Activated effector memory CD4-positive, alpha-beta T cell treated with anti-CD3 and anti-CD28 coated beads, Interleukin-2, amount 50 U/mL, for 16 hours (primary cell): ENCODE results near the gene ANKRD23.
"Not testable (repeated sequence)": the region's sequence is repeated elsewhere in the genome, so short reads cannot be mapped to it uniquely, and the experiment has no call there.

Source experiments
- DNase-seq: peaks from one replicate; pipeline ENCODE4 v3.0.0-alpha.2; 2020

Gene ANKRD23

DNA sequence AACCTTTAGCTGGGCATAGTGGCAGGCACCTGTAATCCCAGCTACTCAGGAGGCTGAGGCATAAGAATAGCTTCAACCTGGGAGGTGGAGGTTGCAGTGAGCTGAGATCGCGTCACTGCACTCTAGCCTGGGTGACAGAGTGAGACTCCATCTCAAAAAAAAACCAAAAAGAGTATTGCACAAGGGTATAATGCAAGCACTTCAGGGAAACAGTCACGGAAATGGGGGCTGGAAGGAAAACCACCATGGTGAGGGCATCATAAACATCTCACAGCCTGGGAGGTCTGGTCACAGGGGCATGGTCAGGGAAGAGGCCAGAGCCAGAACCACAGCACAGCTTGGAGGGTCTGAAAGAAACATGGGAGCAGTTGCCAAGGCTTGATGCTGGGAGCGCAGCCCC lies 19.2 kb upstream of the ANKRD23 start:
- not testable (repeated sequence) for DNase-seq

DNA sequence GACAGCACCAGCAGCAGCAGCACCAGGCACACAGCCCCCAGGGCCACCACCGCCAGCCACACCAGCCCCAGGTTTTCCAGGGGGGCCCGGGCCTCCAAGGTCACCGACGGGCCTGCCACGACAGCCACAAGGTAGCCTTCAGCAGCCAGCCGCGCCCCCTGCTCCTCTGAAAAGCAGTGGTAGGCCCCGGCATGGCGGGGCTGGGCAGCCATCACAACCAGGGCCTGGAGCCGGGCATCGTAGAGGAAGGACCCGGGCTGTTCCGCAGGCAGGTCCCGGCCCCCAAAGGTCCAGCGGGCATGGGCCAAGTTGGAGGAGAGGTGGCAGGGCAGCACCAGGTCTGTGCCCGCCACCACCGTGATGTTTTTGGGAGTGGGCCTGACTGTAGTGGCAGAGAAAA lies 17.3 kb upstream of the ANKRD23 start:
- no peak for DNase-seq

DNA sequence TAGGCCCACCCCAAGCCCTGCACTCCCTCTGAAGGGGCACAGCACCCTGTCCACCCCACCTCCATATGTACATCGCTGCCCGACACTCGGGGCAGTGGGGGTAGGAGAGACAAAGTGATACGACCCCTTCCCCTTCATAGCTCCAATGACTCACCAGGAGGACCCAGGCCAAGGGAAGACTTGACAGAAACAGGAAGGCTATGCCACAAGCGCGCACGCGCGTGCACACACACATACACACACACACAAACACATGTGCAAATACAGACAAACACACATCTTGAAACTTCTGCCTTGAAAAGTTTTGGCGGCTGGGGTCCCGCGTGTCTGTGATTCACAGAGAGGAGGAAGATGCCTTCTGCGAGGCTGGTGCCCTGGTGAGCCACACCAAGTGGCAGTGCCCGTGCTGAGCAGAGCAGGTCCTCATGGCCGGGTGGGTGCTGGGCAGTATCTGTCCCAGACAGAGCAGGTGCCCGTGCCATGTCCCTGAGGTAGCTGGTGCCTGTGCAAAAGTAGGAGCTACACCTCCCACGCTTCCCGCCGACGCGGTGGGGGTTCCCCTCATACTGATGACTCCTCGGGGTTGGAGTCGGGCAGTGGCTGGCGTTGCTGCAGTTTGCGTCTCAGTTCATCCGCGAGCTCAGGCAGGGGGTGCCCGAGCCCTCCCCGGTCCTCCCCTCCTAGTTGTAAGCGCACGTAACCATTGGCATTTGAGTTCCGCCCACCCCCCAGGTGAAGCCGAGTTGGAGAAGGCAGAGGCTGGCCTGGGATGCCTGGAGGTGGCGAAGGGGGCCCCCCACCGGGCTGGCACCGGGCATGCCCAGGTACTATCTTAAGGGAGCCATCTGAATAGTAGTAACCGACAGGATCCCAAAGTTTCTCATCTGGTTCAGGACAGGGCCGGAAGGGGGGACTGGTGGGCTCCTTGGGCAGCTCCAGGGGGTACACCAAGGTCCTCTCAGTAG lies 16.5 kb upstream of the ANKRD23 start:
- DNase-seq: peak; percentile 84

DNA sequence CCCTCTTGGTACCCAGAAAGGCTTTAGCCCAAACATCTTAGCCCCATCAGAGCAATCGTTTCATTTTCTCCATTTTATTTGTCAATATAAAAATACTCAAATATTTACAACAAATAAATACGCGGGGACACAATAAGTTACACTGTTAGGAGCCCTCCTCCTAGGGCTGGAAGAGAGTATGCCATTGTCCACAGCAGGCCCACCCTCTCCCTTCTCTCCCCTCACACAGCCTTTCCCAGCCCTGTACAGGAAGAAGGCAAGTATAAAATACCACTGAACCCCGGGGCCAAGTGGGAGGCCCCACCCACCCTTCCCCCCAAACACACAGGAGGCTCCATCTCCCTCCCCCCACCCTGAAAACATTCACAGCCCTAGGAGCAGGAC lies 15.9 kb upstream of the ANKRD23 start:
- DNase-seq: no peak

DNA sequence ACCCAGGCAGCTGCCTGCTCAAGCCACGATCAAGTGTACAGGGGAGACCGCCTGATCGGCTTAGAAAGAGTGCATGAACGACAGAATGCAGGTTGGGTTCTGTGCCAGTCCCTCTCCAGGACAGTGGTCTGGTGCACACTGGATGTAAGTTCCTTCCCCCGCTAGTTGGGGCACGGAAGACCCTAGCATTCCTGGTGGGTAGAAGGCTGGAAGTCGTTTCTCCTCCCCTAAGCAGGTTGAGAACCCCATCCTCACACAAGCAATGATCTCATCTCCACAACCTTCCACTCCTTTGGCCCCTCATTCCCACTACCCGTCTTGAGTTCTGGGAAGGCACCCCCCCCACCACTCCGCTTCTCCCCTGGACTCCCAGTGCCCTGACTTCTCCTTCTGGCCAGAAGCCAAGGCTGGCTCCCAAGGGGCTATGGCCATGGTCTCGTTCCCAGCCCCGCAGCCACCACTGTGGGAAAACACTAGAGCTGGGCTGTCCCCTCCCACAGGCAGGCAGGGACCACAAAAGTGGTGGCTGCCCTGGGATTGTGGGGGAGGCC lies 15.4 kb upstream of the ANKRD23 start:
- no peak for DNase-seq

DNA sequence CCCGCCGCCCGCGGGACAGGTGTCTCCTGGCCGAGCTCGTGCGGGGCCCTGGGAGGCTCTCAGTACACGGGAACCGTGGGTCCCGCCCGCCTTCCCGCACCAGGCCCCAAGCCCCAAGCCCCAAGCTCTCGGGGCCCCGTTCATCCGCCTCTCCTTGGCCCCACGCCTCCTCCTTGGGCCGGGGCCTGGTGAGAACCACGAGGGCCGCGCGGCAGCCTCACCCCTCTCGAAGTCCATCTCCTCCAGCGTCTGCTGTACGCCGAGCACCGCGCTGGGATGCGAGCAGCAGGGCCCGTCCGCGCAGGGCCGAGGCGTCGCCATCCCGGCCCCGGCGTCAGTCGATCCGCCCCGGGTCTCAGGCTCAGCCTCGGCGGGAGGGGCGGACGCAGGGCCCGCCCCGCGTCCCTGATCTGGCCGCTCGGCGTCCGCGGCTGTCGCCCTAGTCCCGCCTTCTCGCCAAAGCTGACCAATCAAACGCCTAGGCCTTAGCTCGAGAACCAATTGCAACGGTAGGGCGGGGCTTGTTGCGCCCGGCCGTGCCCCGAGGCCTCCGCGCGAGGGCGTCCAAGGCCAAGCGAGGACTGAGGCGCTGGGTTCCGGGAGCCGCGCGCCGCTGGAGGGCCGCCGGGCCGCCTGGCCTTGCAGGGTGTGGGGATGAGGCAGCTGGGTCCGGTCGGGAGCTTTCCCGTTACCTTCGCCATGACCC lies 14.0 kb upstream of the ANKRD23 start, which contains the start of gene ANKRD39:
Gene ANKRD39, minus strand, starts transcription at position 350 of the 706 bp plus-strand sequence. Its CDS starts 29 bp downstream, at position 321.
- DNase-seq: peak; percentile 99

DNA sequence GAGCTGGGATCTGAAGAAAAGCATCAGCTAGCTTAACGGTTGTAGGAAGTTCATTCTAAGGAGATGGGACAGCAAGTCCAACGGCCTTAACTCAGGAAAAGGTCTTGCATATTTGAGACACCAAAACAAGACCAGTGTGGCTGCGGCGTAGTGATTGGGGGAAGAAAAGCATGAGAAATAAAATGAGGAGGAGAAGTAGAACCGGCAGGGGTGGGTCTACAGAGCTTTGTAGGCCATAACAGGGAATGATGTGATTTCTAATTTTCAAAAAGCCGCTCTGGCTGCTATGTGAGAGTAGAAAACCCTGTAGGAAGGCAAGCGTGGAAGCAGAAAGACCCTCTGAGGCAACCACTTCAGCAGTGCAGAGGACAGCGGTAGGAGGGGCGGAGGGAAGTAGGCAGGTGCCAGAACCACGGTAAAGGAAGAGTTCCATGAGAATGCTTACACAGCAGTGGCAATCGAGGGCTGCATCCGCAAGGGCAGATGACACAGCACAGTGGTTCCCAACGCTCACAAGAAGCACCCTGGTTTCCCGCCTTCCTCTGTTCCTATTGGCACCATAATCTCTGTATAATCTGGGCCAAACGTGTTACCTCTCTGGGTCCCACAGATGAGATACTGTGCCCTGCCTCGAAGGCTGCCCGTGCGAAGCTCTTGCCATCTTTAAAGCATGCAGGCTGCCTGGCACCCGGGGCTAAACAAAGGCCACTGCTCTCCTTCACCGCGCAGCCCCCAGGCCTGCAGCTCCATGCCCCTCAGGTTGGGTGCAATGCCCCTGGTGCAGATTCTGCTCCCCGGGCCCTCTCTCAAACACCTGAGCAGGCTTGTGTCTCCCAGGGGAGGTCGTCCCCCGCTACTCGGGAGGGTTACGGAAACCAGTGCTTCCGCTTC lies 13.2 kb upstream of the ANKRD23 start:
- peak; percentile 75 for DNase-seq

DNA sequence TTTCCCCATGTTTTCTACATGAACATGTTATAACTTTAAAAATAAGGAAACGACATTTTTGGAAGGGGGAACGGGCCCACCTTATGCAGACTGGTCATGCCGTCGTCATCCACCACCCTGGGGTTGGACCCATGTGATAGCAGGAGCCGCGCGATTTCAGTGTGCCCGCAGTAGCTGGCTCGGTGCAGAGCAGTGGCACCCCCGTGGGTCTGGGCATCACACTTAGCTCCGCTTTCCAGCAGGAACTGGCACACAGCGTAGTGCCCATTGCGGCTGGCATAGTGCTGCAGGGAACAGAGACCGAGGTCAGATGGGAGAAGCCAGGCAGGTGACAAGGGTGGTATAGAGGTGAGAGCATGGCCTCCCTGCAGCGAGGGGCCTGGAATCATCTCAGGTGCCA lies 9.5 kb upstream of the ANKRD23 start:
- DNase-seq: no peak

DNA sequence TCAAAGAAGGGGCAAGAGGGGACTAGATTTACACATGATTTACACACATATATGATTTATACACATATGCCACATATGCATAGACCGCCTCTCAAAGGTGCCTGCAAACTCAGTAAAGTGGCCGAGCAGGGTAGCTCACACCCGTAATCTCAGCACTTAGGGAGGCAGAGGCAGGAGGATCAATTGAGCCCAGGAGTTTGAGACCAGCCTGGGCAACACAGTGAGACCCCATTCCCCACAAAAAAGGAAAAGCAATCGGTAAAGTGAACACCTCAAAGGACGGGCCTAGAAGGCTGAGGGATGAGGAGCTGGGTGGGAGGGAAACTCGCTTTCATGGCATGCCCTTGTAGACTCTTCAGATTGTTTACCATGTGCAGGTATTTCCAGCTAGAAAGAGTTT lies 8.8 kb upstream of the ANKRD23 start:
- no peak for DNase-seq

DNA sequence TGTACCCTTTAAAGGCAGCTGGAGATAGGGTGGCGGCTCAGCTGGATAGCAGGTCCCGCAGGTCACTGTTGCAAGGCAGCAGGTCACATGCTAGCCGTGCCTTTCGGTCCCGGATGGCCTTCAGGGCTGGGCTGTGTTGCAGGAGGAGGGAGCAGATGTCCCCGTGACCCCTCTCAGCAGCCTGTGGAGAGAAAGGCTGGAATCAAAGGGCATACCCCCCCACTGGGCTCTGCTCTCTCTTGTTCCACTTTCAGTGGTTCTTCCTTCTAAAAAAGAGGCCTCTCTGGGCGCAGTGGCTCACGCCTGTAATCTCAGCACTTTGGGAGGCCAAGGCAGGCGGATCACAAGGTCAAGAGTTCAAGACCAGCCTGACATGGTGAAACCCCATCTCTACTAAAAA lies 4.4 kb upstream of the ANKRD23 start:
- DNase-seq: no peak

DNA sequence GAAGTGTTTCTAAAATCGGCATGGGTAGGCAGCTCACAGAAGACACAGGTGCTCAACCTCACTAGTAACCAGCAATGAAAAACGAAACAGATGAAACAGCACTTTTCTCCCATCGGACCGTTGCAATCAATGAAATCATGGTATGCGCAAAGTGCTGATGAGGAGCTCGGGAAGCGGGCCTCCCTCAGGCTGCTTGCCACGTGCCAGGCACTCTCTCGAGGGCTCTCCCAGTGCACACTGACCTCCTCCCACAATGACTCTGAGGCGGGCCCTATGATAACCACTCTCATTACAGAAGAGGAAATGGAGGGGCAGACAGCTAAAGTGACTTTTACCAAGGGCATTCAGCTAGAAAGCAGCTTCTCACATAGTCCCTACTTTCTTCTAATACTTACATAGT lies 3.8 kb upstream of the ANKRD23 start:
- no peak for DNase-seq

DNA sequence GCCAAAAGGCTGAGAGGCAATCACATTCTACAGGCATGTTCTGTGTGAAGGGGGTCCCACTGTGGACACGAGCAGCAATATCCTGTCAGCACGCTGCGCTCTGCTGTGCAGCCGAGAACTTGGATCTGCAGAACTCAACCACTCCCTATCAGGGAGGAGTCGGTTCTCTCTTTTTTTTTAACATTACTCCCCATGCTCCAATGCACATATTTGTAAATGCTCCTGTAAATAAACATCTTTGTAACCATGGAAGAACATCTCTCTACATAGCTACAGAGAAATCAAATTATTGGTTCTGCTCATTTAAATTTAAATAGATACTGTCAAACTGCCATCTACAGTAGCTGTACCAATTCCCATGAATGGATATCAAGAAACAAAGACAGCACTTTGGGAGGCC lies 3.0 kb upstream of the ANKRD23 start:
- DNase-seq: no peak

DNA sequence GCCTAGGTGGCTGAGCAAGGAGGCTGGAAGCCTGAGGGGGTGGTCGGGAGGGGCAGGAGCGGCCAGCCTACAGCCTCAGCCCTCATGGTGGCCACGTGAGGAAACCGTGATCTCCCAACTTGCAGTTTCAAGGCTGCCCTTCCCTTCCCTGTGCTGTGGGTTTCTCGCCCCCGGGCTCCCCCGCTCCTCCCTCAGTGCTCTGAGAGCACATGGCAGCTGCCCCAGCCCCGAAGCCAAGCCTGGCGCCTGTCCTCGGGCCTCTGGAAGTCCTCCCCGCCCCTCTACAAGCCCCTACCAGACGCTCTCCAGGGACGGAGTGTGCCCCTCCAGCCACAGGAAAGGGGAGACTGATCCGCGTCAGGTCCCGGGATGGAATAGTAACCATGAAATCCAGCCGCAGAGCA lies 586 bp upstream of the ANKRD23 start:
- no peak for DNase-seq

DNA sequence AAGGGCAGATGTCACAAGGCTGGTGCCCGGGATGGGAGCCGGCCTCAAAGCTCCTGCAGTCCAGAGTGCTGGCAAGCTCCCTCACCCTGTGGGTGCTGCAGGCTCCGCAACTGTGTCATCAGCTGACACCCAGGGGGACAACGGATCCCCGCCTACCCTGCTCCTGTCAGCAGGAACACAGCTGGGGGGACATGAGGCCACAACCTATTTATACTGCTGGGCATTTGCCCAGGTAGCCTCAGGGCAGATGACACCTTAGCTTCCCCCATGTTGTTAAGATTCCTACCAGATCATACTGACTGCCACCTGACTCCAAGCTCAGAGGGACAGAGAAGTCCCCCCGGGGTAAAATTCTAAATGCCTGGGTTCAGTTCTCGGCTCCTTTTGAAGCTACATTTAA lies 1.2 kb downstream of the ANKRD23 start:
- DNase-seq: no peak

DNA sequence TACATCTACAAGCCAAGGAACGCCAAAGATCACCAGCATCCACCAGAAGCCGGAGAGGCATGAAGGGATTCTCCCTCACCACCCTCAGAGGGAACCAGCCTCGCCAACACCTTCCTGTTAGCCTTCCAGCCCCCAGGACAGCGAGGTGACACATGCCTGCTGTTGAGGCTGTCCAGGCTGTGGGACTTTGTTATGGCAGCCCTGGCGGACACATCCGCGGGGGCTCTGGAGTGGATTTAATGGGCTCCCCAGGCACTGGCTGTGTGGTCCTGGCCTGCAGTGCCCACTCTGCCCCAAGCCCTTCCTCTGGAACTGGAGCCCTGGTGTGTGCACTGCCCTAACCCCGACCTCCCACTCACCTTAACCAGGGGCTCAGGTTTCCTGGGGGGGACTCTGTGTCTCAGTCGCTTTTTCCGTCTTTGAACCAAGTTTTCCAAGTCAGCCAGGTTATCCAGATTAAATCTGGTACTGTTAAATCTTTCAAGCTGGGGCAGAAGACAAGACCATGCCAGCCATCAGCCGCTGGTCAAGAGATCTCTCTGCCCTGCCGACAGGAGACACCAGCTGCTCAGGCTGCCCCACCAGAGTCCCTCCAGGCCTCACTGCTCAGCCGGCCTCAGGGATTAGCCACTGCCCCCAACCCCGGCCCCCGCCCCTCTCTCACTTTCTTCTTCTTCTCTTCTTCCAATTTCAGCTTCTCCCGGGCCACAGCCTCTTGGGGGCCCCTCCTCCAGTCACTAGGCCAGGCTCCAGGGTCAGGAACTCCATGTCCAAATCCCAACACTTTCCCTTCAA lies 1.9 kb downstream of the ANKRD23 start:
- no peak for DNase-seq

DNA sequence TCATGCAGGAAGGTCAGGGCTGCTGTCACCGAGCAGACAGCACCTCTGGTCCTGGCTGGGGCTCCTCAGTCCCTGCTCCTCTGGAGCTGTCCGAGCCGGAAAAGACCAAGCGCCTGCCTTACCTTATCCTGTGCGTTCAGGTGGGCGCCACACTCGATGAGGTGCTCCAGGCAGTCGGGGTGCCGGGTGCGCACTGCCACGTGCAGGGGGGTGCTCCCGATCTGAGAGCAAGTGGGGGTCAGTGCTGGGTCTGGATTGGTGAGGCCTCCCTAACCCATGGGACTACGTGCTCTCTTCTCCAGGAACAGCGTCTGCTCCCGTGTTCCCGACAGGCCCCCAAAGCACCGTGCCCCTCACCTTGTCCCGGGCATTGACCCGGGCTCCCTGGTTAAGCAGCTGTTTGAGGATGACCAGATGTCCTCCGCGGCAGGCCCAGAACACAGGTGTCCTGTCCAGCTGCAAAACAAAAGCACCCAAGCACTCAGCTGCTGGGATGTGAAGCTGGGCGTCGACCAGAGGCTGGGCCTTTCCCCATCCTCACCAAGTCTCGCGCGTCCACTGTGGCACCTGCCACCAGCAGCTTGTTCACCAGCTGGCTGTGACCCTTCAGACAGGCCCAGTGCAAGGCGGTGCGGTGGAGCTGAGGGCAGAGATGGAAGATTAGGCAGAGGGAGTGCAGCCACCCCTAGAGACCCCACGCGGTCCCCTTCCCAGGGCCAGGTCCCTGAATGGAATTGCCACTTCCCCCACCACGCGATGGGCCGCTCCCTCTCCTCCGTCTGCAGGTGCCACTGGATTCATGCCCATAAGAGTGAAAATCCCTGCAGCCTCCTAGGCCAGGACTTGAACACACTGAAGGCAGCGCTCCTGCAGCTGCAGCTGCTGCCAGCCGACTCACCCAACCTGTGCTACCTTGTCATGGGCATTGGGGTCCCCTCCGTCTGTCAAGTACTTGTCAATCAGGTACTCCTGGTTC lies 3.7 kb downstream of the ANKRD23 start:
- DNase-seq: no peak

DNA sequence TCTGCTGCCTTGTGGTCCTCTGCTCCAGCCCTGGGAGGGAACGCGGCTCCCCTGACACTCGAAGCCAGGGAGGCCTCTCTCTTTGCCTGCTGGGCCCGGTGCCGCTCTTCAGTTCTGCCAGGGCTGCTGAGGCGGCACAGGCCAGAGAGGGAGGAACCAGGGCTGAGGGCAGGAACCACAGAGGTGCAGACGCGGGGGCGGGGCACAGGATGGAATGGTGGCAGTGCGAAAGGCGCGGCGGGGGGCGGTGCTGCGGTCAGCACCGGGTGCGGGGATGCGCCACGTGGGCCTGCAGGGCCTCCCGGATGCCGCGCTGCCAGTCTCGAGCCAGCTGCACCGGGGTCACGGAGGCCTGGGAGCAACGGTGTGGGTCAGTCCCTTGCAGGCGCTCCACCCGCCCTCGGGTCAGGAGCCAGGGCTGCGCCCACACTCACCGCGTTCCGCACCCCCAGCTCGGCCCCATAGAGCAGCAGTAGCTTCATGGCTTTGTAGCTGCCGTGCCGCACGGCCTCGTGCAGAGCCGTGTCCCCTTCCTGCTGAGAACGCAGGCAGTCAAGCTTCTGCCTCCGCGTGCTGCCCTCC lies 4.4 kb downstream of the ANKRD23 start:
- peak; percentile 93 for DNase-seq

DNA sequence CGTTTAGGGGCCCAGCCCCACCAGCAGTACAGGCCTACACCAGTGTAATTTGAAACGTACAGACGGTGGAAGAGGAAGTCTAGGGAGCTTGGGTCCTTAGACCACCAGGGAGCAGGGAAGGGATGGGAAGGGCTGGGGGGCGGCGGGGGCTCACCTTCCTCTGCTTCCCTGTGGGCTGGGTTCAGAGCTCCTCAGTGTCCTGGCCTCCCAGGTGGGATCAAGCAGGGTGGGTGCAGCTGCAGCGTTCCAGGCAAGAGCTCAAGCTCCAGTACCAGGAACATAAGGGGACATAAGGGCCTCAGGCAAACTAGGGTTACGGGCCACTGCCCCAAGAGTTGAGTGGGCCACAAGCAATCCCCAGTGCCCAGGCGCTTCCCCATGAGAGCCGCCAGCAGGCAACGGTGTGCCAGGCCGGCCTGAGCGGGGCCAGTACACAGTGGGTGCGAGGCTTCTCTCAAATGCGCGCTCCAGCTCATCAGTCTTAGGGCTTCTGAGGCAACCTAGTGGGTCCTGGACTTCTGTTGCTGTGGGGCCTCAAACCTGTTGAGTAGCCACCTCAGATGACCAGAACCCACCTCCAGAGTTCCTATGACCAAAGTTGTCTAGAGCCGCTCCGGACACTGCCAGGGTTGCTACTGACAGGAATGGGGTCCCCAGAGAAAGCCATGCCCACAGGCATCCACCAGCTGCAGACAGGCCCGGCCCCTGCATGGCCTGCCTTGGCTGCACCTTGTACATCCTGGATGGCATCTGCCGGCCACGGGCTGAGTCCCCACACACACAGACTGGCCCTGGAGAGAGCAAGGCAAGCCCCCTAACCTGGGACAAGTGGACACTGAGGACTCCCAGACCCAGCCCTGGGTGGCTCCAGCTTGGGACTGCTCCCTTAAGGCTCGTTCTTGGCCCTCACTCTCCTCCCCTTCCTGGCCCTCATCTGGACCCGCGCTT lies 5.2 kb downstream of the ANKRD23 start:
- no peak for DNase-seq

DNA sequence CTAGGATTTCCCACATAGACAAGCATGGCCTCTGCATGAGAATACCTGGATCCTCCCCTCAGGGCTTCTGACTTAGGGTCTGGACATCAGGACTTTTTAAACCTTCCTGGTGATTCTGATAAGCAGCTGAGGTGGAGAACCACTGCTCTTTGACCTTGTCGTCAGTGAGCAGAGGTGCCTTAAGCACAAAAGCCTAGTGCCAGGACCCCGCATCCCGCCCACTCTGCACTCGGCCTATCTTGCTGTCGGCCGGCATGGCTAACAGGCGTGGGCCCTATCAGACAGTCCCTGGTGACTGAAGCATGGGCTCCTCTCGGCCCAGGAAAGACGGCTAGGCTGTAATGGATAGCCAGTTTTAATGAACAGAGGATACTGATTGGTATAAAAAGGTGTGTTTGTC lies 6.2 kb downstream of the ANKRD23 start:
- no peak for DNase-seq
